Stimulated activated naive CD8-positive, alpha-beta T cell treated with anti-CD3 and anti-CD28 coated beads, Interleukin-15, amount 100 ng/mL, for 72 hours (primary cell): ENCODE measurements around the gene C1orf21.

ENCODE experiments used
- ATAC-seq: fragments of 150-1000 bp; cut with Tn5 transposase; 2 replicates; pipeline ENCODE4 v1.10.0; 2021; ENCODE audit warnings: mild to moderate bottlenecking, moderate library complexity
- DNase-seq, 2 donors: peaks; one replicate each; pipeline ENCODE4 v3.0.0; 2021 to 2022
- H3K27ac Mint-ChIP-seq, 2 donors: one replicate each; pipeline ENCODE4 v1.8.0; 2022; ENCODE audit warnings: mild to moderate bottlenecking in 2 of 2, mixed read lengths in 2 of 2, moderate library complexity in 2 of 2
- H3K27me3 Mint-ChIP-seq: one replicate; pipeline ENCODE4 v1.8.0; 2022; ENCODE audit warnings: mixed read lengths
- H3K4me1 Mint-ChIP-seq: one replicate; pipeline ENCODE4 v1.8.0; 2022; ENCODE audit warnings: mild to moderate bottlenecking, mixed read lengths
- H3K4me3 Mint-ChIP-seq, 2 donors: one replicate each; pipeline ENCODE4 v1.8.0; 2022; ENCODE audit warnings: mild to moderate bottlenecking in 2 of 2, mixed read lengths in 2 of 2, moderate library complexity in 1 of 2
- H3K9me3 Mint-ChIP-seq, 2 donors: one replicate each; pipeline ENCODE4 v1.8.0; 2022; ENCODE audit warnings: mixed read lengths in 2 of 2

Gene C1orf21

GRCh38 chr1:184443201-184443600, 56.4 kb downstream of the C1orf21 start:
- Mint-ChIP-seq H3K9me3 (no peaks in the 10 kb centered on the region), H3K4me1 (no peaks in the 10 kb centered on the region), H3K27me3 (no peaks in the 10 kb centered on the region), H3K27ac (no peak overlapping the region), H3K4me3 (no peak overlapping the region)
- no peak for DNase-seq
- ATAC-seq: no peak

GRCh38 chr1:184443624-184444023, 56.8 kb downstream of the C1orf21 start:
- Mint-ChIP-seq H3K4me3 (no peak overlapping the region), H3K27me3 (no peaks in the 10 kb centered on the region), H3K27ac (no peak overlapping the region), H3K9me3 (no peaks in the 10 kb centered on the region), H3K4me1 (no peaks in the 10 kb centered on the region)
- no peak for ATAC-seq
- DNase-seq: no peak

GRCh38 chr1:184445997-184446396, 59.2 kb downstream of the C1orf21 start:
- H3K4me3 Mint-ChIP-seq: no peak overlapping the region
- H3K27me3 Mint-ChIP-seq: no peaks in the 10 kb centered on the region
- H3K27ac Mint-ChIP-seq: no peak overlapping the region
- DNase-seq: no peak
- no peaks in the 10 kb centered on the region for H3K4me1 Mint-ChIP-seq
- no peaks in the 10 kb centered on the region for H3K9me3 Mint-ChIP-seq
- no peak for ATAC-seq

GRCh38 chr1:184447651-184448185, 60.9 kb downstream of the C1orf21 start:
- H3K27ac Mint-ChIP-seq: no peak overlapping the region
- no peak overlapping the region for H3K4me3 Mint-ChIP-seq
- H3K9me3 Mint-ChIP-seq: no peaks in the 10 kb centered on the region
- ATAC-seq (no peak), DNase-seq (no peak)
- no peaks in the 10 kb centered on the region for H3K4me1 Mint-ChIP-seq
- H3K27me3 Mint-ChIP-seq: no peaks in the 10 kb centered on the region

GRCh38 chr1:184449916-184450315, 63.1 kb downstream of the C1orf21 start:
- H3K4me3 Mint-ChIP-seq: no peak overlapping the region
- H3K9me3 Mint-ChIP-seq: no peaks in the 10 kb centered on the region
- DNase-seq: no peak
- no peak for ATAC-seq
- no peaks in the 10 kb centered on the region for H3K4me1 Mint-ChIP-seq
- H3K27me3 Mint-ChIP-seq: no peaks in the 10 kb centered on the region
- no peak overlapping the region for H3K27ac Mint-ChIP-seq

GRCh38 chr1:184455786-184456185, 69.0 kb downstream of the C1orf21 start:
- H3K27me3 Mint-ChIP-seq: no peaks in the 10 kb centered on the region
- H3K4me1 Mint-ChIP-seq: no peaks in the 10 kb centered on the region
- no peaks in the 10 kb centered on the region for H3K9me3 Mint-ChIP-seq
- ATAC-seq (no peak), DNase-seq (no peak)
- H3K27ac Mint-ChIP-seq: peak overlapping the region in 1 of 2 donors; percentile 56
- H3K4me3 Mint-ChIP-seq: no peak overlapping the region

GRCh38 chr1:184456189-184456588, 69.4 kb downstream of the C1orf21 start:
- no peaks in the 10 kb centered on the region for H3K4me1 Mint-ChIP-seq

GRCh38 chr1:184457500-184457899, 70.7 kb downstream of the C1orf21 start:
- ATAC-seq (no peak), DNase-seq (no peak)
- no peaks in the 10 kb centered on the region for H3K4me1 Mint-ChIP-seq
- H3K27me3 Mint-ChIP-seq: no peaks in the 10 kb centered on the region
- H3K27ac Mint-ChIP-seq: no peak overlapping the region
- H3K9me3 Mint-ChIP-seq: no peaks in the 10 kb centered on the region
- H3K4me3 Mint-ChIP-seq: no peak overlapping the region

More at GRCh38 chr1:184456189-184456588, 69.4 kb downstream of the C1orf21 start:
- no peak for ATAC-seq
- H3K4me3 Mint-ChIP-seq: no peak overlapping the region
- no peak for DNase-seq
- no peak overlapping the region for H3K27ac Mint-ChIP-seq
- no peaks in the 10 kb centered on the region for H3K9me3 Mint-ChIP-seq
- H3K27me3 Mint-ChIP-seq: no peaks in the 10 kb centered on the region

- H3K9me3 Mint-ChIP-seq: no peaks in the 10 kb centered on the region
- H3K27ac Mint-ChIP-seq: no peak overlapping the region
These were observed 74.5 kb downstream of the C1orf21 start for GRCh38 chr1:184461321-184461720.

GRCh38 chr1:184462155-184462554, 75.3 kb downstream of the C1orf21 start:
- Mint-ChIP-seq H3K4me3 (no peak overlapping the region), H3K27ac (no peak overlapping the region), H3K9me3 (no peaks in the 10 kb centered on the region), H3K27me3 (no peaks in the 10 kb centered on the region), H3K4me1 (no peaks in the 10 kb centered on the region)
- ATAC-seq: no peak
- no peak for DNase-seq

More at GRCh38 chr1:184461321-184461720, 74.5 kb downstream of the C1orf21 start:
- Mint-ChIP-seq H3K4me1 (no peaks in the 10 kb centered on the region), H3K4me3 (no peak overlapping the region), H3K27me3 (no peaks in the 10 kb centered on the region)
- ATAC-seq (no peak), DNase-seq (no peak)

GRCh38 chr1:184462990-184463389, 76.2 kb downstream of the C1orf21 start:
- no peak overlapping the region for H3K4me3 Mint-ChIP-seq
- ATAC-seq (no peak), DNase-seq (no peak)
- peaks cover 3% of the 10 kb centered on the region for H3K27me3 Mint-ChIP-seq
- no peaks in the 10 kb centered on the region for H3K4me1 Mint-ChIP-seq
- H3K9me3 Mint-ChIP-seq: no peaks in the 10 kb centered on the region
- H3K27ac Mint-ChIP-seq: no peak overlapping the region

- no peaks in the 10 kb centered on the region for H3K9me3 Mint-ChIP-seq
- DNase-seq (no peak), ATAC-seq (no peak)
- H3K27ac Mint-ChIP-seq: no peak overlapping the region
- no peaks in the 10 kb centered on the region for H3K4me1 Mint-ChIP-seq
- H3K27me3 Mint-ChIP-seq: peaks cover 5% of the 10 kb centered on the region
- H3K4me3 Mint-ChIP-seq: no peak overlapping the region
These were observed 76.9 kb downstream of the C1orf21 start for GRCh38 chr1:184463680-184464079.

GRCh38 chr1:184464757-184465156, 77.9 kb downstream of the C1orf21 start:
- no peaks in the 10 kb centered on the region for H3K9me3 Mint-ChIP-seq
- DNase-seq (no peak), ATAC-seq (no peak)
- peaks cover 5% of the 10 kb centered on the region for H3K27me3 Mint-ChIP-seq
- H3K4me1 Mint-ChIP-seq: no peaks in the 10 kb centered on the region
- no peak overlapping the region for H3K4me3 Mint-ChIP-seq
- no peak overlapping the region for H3K27ac Mint-ChIP-seq

- ATAC-seq (no peak), DNase-seq (no peak)
- H3K27ac Mint-ChIP-seq: no peak overlapping the region
- H3K9me3 Mint-ChIP-seq: no peaks in the 10 kb centered on the region
- no peaks in the 10 kb centered on the region for H3K4me1 Mint-ChIP-seq
- H3K27me3 Mint-ChIP-seq: peaks cover 5% of the 10 kb centered on the region
- no peak overlapping the region for H3K4me3 Mint-ChIP-seq
These were observed 78.8 kb downstream of the C1orf21 start for GRCh38 chr1:184465489-184466146.

- no peaks in the 10 kb centered on the region for H3K4me1 Mint-ChIP-seq
- peaks cover 5% of the 10 kb centered on the region for H3K27me3 Mint-ChIP-seq
- H3K4me3 Mint-ChIP-seq: no peak overlapping the region
- H3K27ac Mint-ChIP-seq: no peak overlapping the region
- no peaks in the 10 kb centered on the region for H3K9me3 Mint-ChIP-seq
- ATAC-seq (no peak), DNase-seq (no peak)
These were observed 80.5 kb downstream of the C1orf21 start for GRCh38 chr1:184467295-184467694.

- Mint-ChIP-seq H3K4me1 (no peaks in the 10 kb centered on the region), H3K27me3 (peaks cover 5% of the 10 kb centered on the region), H3K9me3 (no peaks in the 10 kb centered on the region), H3K27ac (no peak overlapping the region), H3K4me3 (no peak overlapping the region)
- DNase-seq (no peak), ATAC-seq (no peak)
These were observed 82.6 kb downstream of the C1orf21 start for GRCh38 chr1:184469396-184469795.

- no peaks in the 10 kb centered on the region for H3K4me1 Mint-ChIP-seq
- ATAC-seq (no peak), DNase-seq (no peak)
- no peak overlapping the region for H3K27ac Mint-ChIP-seq
- peaks cover 0 to 7% of the 10 kb centered on the region in 2 donors for H3K9me3 Mint-ChIP-seq
- no peak overlapping the region for H3K4me3 Mint-ChIP-seq
- H3K27me3 Mint-ChIP-seq: peaks cover 5% of the 10 kb centered on the region
These were observed 84.9 kb downstream of the C1orf21 start for GRCh38 chr1:184471686-184472085.
